Measurements from ENCODE around the gene DHX32.
A peak's percentile ranks its signal among the peaks of the same experiment; 100 is the strongest.

The DHX32 gene

GRCh38 chr10:125878957-125879835, 1.9 kb downstream of the DHX32 start:
- TF ChIP-seq CTCF (IDR thresholded peaks at IDR 0.05; ENCODE audit: low read depth, low read length, missing control alignments): no peak
- in situ Hi-C loops (cut with HindIII; ENCODE audit: low sequenced_read_pairs): no loop called here
- no peak overlapping the region for H3K4me3 ChIP-seq (ENCODE audit: low read depth, low read length)
- DNase-seq (ENCODE audit: low read depth): peak; percentile 80

GRCh38 chr10:125871338-125871737, 9.8 kb downstream of the DHX32 start:
- in situ Hi-C loops (cut with HindIII; ENCODE audit: low sequenced_read_pairs): loop anchor here (5.0 kb wide), 1 partner anchor 66 kb away; no protein-coding TSS in a partner anchor
- no peak overlapping the region for H3K4me3 ChIP-seq (ENCODE audit: low read depth, low read length)
- TF ChIP-seq CTCF (IDR thresholded peaks at IDR 0.05; ENCODE audit: low read depth, low read length, missing control alignments): no peak
- no peak for DNase-seq (ENCODE audit: low read depth)

- TF ChIP-seq CTCF (IDR thresholded peaks at IDR 0.05; ENCODE audit: low read depth, low read length, missing control alignments): peak; percentile 84
- in situ Hi-C loops (cut with HindIII; ENCODE audit: low sequenced_read_pairs): no loop called here
- DNase-seq (ENCODE audit: low read depth): peak; percentile 51
- H3K4me3 ChIP-seq (ENCODE audit: low read depth, low read length): no peak overlapping the region
These were observed 12.6 kb downstream of the DHX32 start for GRCh38 chr10:125868372-125868975.

- no peak overlapping the region for H3K4me3 ChIP-seq (ENCODE audit: low read depth, low read length)
- TF ChIP-seq CTCF (IDR thresholded peaks at IDR 0.05; ENCODE audit: low read depth, low read length, missing control alignments): no peak
- in situ Hi-C loops (cut with HindIII; ENCODE audit: low sequenced_read_pairs): no loop called here
- DNase-seq (ENCODE audit: low read depth): no peak
These were observed 14.6 kb downstream of the DHX32 start for GRCh38 chr10:125866421-125867029.

- in situ Hi-C loops (cut with HindIII; ENCODE audit: low sequenced_read_pairs): no loop called here
- H3K4me3 ChIP-seq (ENCODE audit: low read depth, low read length): no peak overlapping the region
- no peak for TF ChIP-seq CTCF (IDR thresholded peaks at IDR 0.05; ENCODE audit: low read depth, low read length, missing control alignments)
- DNase-seq (ENCODE audit: low read depth): no peak
These were observed 16.0 kb downstream of the DHX32 start for GRCh38 chr10:125865120-125865519.

GRCh38 chr10:125859128-125859817, 21.8 kb downstream of the DHX32 start:
- no peak overlapping the region for H3K4me3 ChIP-seq (ENCODE audit: low read depth, low read length)
- no peak for DNase-seq (ENCODE audit: low read depth)
- in situ Hi-C loops (cut with HindIII; ENCODE audit: low sequenced_read_pairs): no loop called here
- no peak for TF ChIP-seq CTCF (IDR thresholded peaks at IDR 0.05; ENCODE audit: low read depth, low read length, missing control alignments)
